SHP77 (cell line): ENCODE data around the gene GGN.
"Not testable (repeated sequence)": the region's sequence is repeated elsewhere in the genome, so short reads cannot be mapped to it uniquely, and the experiment has no call there.

Experiments
- DNase-seq, 2 experiments: peaks; one replicate each; lab custom pipeline; 2025; lab: John Stamatoyannopoulos, UW

Gene GGN

GRCh38 chr19:38411898-38412297, 24.1 kb upstream of the GGN start:
- not testable (repeated sequence) for DNase-seq

GRCh38 chr19:38411041-38411712, 23.3 kb upstream of the GGN start:
- no peak for DNase-seq

GRCh38 chr19:38410407-38410806, 22.6 kb upstream of the GGN start:
- DNase-seq, result not testable (repeated sequence)

GRCh38 chr19:38409631-38410133, 21.8 kb upstream of the GGN start:
- DNase-seq, result no peak

- no peak for DNase-seq
These were observed 17.4 kb upstream of the GGN start for GRCh38 chr19:38405276-38405675.

- DNase-seq, result no peak
These were observed 17.0 kb upstream of the GGN start for GRCh38 chr19:38404858-38405257.

- DNase-seq, result peak; percentile 98 to 99
These were observed 15.3 kb upstream of the GGN start, which contains the start of gene FAM98C for GRCh38 chr19:38402967-38403674. TSS of gene FAM98C (plus strand) at chr19:38403093. CDS start at chr19:38403154, 61 bp downstream.

- no peak for DNase-seq
These were observed 14.8 kb upstream of the GGN start for GRCh38 chr19:38402623-38402966.

GRCh38 chr19:38401148-38401547, 13.3 kb upstream of the GGN start:
- DNase-seq, result no peak

GRCh38 chr19:38400361-38400760, 12.5 kb upstream of the GGN start:
- DNase-seq, result no peak

- no peak for DNase-seq
These were observed 11.7 kb upstream of the GGN start for GRCh38 chr19:38399537-38399936.

GRCh38 chr19:38399081-38399480, 11.2 kb upstream of the GGN start:
- DNase-seq, result no peak

- DNase-seq, result no peak
These were observed 7.7 kb upstream of the GGN start for GRCh38 chr19:38395381-38396114.

GRCh38 chr19:38394488-38394887, 6.7 kb upstream of the GGN start:
- no peak for DNase-seq

- no peak for DNase-seq
These were observed 5.0 kb upstream of the GGN start for GRCh38 chr19:38392707-38393308.

- no peak for DNase-seq
These were observed 4.2 kb upstream of the GGN start for GRCh38 chr19:38391911-38392464.

- no peak for DNase-seq
These were observed 2.4 kb upstream of the GGN start for GRCh38 chr19:38389957-38390924.

GRCh38 chr19:38389101-38389925, 1.5 kb upstream of the GGN start:
- DNase-seq, result peak in 1 of 2 experiments; percentile 63

- peak in 1 of 2 experiments; percentile 80 for DNase-seq
These were observed 691 bp upstream of the GGN start, which contains the start of gene SPRED3 for GRCh38 chr19:38388349-38389100. TSS of gene SPRED3 (plus strand) at chr19:38388697. CDS start at chr19:38390303, 1,606 bp downstream.
